HG02588 (cell line): Measurements from ENCODE around the gene CDKN1C.
"Not testable (repeated sequence)": the region's sequence is repeated elsewhere in the genome, so short reads cannot be mapped to it uniquely, and the experiment has no call there.

ENCODE experiments used
- ATAC-seq: cut with Tn5 transposase; IDR thresholded peaks from one replicate; pipeline ENCODE4 v1.9.1; 2021; ENCODE audit warnings: mild to moderate bottlenecking, moderate library complexity; ENCODE audit not compliant: unreplicated experiment

CDKN1C gene

GRCh38 chr11:2909133-2909902, 23.7 kb upstream of the CDKN1C start:
- ATAC-seq: no peak

- ATAC-seq: no peak
These were observed 22.6 kb upstream of the CDKN1C start for GRCh38 chr11:2908130-2908529.

GRCh38 chr11:2905299-2905698, 19.7 kb upstream of the CDKN1C start:
- not testable (repeated sequence) for ATAC-seq

GRCh38 chr11:2904153-2905052, 18.8 kb upstream of the CDKN1C start:
- no peak for ATAC-seq

- ATAC-seq: no peak
These were observed 18.1 kb upstream of the CDKN1C start for GRCh38 chr11:2903672-2904011.

- no peak for ATAC-seq
These were observed 17.5 kb upstream of the CDKN1C start for GRCh38 chr11:2902784-2903671.

- peak; percentile 96 for ATAC-seq
These were observed 16.5 kb upstream of the CDKN1C start for GRCh38 chr11:2901854-2902783.

GRCh38 chr11:2901196-2901796, 15.7 kb upstream of the CDKN1C start:
- no peak for ATAC-seq

GRCh38 chr11:2899080-2899783, 13.7 kb upstream of the CDKN1C start:
- ATAC-seq: no peak

GRCh38 chr11:2898366-2899079, 12.9 kb upstream of the CDKN1C start:
- ATAC-seq: no peak

GRCh38 chr11:2897048-2897447, 11.5 kb upstream of the CDKN1C start:
- no peak for ATAC-seq

GRCh38 chr11:2896047-2896446, 10.5 kb upstream of the CDKN1C start:
- ATAC-seq: no peak

- ATAC-seq: no peak
These were observed 8.4 kb upstream of the CDKN1C start for GRCh38 chr11:2893935-2894334.

- no peak for ATAC-seq
These were observed 7.5 kb upstream of the CDKN1C start for GRCh38 chr11:2892967-2893528.

- ATAC-seq: no peak
These were observed 6.8 kb upstream of the CDKN1C start for GRCh38 chr11:2892215-2892966.

GRCh38 chr11:2891326-2892214, 6.0 kb upstream of the CDKN1C start:
- no peak for ATAC-seq
